Dendritic cell treated with granulocyte-macrophage colony-stimulating factor and Interleukin-4, amounts not matched to agents 40 ng/mL and 50 ng/mL, for 4 days (primary cell): ENCODE results near the gene PGM3.

ENCODE experiments used
- H3K27ac Mint-ChIP-seq: one replicate; pipeline ENCODE4 v1.8.0; 2022; ENCODE audit warnings: mild to moderate bottlenecking, mixed read lengths
- H3K27me3 Mint-ChIP-seq: one replicate; pipeline ENCODE4 v1.8.0; 2022; ENCODE audit warnings: mild to moderate bottlenecking, mixed read lengths
- H3K36me3 Mint-ChIP-seq: one replicate; pipeline ENCODE4 v1.8.0; 2022; ENCODE audit warnings: low read depth, mixed read lengths
- H3K4me1 Mint-ChIP-seq: one replicate; pipeline ENCODE4 v1.8.0; 2022; ENCODE audit warnings: low read depth, mixed read lengths
- H3K4me3 Mint-ChIP-seq: one replicate; pipeline ENCODE4 v1.8.0; 2022; ENCODE audit warnings: mild to moderate bottlenecking, moderate library complexity, mixed read lengths
- H3K9me3 Mint-ChIP-seq: one replicate; pipeline ENCODE4 v1.8.0; 2022; ENCODE audit warnings: mixed read lengths
- intact Hi-C: fragments of 100-400 bp; cut with micrococcal nuclease; formaldehyde crosslinking; loops from one replicate; pipeline ENCODE4 v1.15.0; 2022

The PGM3 gene

DNA sequence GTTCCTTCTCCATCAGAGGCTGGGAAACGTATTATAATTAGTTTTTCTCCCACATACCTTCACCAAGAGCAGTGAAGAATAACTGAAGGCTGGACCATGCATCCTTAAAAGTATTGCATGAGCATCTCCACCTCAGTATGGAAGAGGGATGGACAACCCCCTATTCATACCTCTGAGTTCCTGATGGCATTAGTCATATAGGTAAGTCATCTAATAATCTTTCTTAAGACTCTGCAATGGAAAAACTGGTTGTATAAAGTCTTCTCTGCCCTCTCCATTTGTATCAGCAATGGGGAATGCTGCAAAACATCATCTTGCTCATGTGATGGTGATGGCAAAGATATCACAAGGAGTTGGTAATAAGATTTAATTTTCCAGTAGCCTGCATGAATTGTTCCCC is 24.5 kb downstream of the PGM3 start:
- Mint-ChIP-seq H3K27ac (no peak overlapping the region), H3K9me3 (no peaks in the 10 kb centered on the region), H3K4me3 (no peak overlapping the region), H3K27me3 (no peaks in the 10 kb centered on the region), H3K4me1 (no peaks in the 10 kb centered on the region), H3K36me3 (peaks cover 98% of the 10 kb centered on the region)
- intact Hi-C loops, result no loop called here

DNA sequence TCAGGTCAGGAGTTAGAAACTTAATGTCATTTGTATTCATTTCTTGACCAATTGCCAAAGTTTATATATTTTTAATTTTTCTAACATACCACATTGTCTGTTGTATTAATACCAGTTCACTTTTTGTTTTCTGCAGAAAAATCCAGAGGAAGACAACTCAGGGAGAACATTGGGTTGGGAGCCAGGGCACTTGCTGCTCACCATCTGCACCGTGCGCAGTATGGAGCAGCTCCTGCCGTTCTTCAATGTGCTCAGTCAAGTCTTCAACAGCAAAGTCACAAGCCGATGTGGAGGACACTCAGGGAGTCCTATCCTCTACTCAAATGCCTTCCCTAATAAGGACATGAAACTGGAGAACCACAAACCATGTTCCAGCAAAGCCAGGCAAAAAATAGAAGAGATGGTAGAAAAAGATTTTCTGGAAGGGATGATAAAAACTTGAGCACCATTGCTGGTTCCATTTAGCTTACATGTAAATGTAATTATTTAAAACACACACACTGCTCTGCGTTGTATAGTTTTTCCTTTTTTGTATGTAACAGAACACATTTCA is 25.3 kb downstream of the PGM3 start:
- no peak overlapping the region for H3K27ac Mint-ChIP-seq
- intact Hi-C loops, result no loop called here
- no peaks in the 10 kb centered on the region for H3K9me3 Mint-ChIP-seq
- no peaks in the 10 kb centered on the region for H3K4me1 Mint-ChIP-seq
- H3K27me3 Mint-ChIP-seq, result no peaks in the 10 kb centered on the region
- H3K36me3 Mint-ChIP-seq, result peaks cover 98% of the 10 kb centered on the region
- H3K4me3 Mint-ChIP-seq, result no peak overlapping the region

DNA sequence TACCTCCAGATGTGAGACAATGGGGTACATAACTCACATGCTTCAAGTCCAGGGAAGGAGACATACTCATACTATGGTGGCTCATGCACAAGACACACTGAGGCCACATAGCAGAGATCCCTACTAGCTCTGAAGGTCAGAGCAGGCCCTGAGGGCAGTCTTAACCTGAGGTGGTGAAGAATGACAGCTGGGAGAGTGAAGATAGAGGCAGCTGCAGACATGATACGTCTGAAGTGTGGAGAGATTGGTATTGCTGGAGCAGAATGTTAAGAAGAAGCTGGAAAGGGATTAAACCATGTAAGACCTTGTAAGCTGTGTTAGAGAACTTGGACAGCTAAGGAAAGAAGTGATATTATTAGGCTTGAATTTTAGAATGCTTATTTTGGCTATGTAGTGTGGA is 32.9 kb downstream of the PGM3 start:
- H3K27ac Mint-ChIP-seq, result no peak overlapping the region
- intact Hi-C loops, result no loop called here
- H3K4me1 Mint-ChIP-seq, result no peaks in the 10 kb centered on the region
- H3K9me3 Mint-ChIP-seq, result no peaks in the 10 kb centered on the region
- no peak overlapping the region for H3K4me3 Mint-ChIP-seq
- H3K36me3 Mint-ChIP-seq, result peaks cover 79% of the 10 kb centered on the region
- no peaks in the 10 kb centered on the region for H3K27me3 Mint-ChIP-seq

DNA sequence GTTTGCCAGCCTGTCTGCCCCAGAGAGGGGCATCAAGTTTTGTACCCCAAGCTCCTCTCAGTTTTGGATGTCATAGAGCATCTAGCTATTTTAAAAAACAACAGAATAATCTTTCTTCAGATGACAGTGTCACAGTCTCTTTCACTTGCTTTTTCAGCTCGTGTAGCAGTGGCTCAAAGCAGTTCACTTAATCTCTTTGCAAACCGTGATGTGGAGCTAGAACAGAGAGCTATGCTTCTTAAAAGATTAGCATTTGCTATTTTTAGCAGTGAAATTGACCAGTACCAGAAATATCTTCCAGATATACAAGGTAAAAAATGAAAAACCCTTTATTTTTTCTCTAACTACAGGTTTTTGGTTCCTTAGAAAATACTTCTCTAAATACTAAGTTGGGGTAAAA is 37.3 kb downstream of the PGM3 start:
- Mint-ChIP-seq H3K4me1 (no peaks in the 10 kb centered on the region), H3K4me3 (no peak overlapping the region), H3K9me3 (no peaks in the 10 kb centered on the region), H3K36me3 (peaks cover 85% of the 10 kb centered on the region), H3K27me3 (no peaks in the 10 kb centered on the region), H3K27ac (no peak overlapping the region)
- intact Hi-C loops, result no loop called here

DNA sequence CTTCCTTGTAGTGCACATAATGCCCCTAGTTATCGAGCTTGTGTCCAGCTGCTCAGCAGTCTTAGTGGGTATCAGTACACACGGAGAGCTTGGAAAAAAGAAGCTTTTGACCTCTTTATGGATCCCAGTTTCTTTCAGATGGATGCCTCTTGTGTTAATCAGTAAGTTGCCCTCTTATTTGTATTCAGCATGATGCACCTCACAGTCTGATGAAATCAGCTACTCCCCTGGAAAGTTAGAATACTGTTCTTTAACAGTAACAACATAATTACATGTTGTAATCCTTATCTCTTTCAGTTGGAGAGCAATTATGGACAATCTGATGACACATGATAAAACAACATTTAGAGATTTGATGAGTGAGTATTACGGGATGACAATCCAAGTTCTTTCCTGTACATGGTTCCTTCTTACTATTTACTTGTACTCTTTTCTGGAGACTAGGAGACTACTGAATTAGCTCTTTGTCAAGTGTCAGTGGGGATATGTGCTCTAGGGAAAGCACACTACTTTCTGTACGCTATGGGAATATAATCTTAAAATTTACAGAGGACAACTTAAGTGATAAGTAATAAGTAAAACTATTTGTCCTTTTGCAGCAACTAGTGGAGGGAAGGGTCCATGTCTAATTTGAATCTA is 39.1 kb downstream of the PGM3 start:
- intact Hi-C loops, result no loop called here
- H3K9me3 Mint-ChIP-seq, result no peaks in the 10 kb centered on the region

DNA sequence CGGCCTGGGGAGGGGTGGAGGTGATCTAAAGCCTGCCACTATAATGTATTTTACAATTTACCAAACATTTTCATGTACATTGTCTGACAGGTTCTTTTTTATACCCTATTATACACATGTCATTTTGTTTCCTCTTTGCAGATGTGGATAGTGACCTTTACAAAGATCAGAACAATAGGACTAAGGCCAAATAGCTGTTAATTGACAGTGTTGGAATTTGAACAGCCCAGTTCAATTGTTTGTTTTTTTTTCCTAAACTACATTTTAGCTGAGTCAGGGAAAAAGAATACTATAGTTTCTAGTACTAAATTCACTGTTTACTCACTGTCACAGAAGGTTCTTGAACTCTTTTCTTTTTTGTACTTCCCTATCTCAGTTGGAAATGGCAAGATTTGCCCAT is 40.2 kb downstream of the PGM3 start:
- Mint-ChIP-seq H3K36me3 (peaks cover 88% of the 10 kb centered on the region), H3K27ac (no peak overlapping the region), H3K27me3 (no peaks in the 10 kb centered on the region), H3K4me1 (no peaks in the 10 kb centered on the region), H3K9me3 (no peaks in the 10 kb centered on the region), H3K4me3 (no peak overlapping the region)
- intact Hi-C loops, result no loop called here

More for the DNA sequence above, 39.1 kb downstream of the PGM3 start:
- H3K4me3 Mint-ChIP-seq, result no peak overlapping the region
- peaks cover 82% of the 10 kb centered on the region for H3K36me3 Mint-ChIP-seq
- no peak overlapping the region for H3K27ac Mint-ChIP-seq
- no peaks in the 10 kb centered on the region for H3K4me1 Mint-ChIP-seq
- H3K27me3 Mint-ChIP-seq, result no peaks in the 10 kb centered on the region

DNA sequence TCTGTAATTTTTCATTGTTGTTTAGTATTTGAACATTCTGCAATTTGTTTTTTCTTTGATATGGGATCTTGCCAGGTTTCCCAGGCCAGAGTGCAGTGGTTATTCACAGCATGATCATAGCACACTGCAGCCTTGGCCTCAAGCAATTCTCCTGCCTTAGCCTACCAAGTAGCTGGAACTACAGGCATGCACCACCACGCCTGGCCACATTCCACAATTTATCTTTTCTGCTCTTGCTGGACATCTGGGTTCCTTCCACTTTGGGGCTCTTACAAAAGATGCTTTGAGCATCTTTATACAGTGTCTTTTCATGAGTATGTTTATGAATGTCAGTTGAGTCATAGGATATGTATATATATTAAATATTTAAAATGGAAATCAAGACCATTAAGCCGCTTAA is 42.0 kb downstream of the PGM3 start:
- H3K4me3 Mint-ChIP-seq, result no peak overlapping the region
- no peak overlapping the region for H3K27ac Mint-ChIP-seq
- H3K4me1 Mint-ChIP-seq, result no peaks in the 10 kb centered on the region
- intact Hi-C loops, result no loop called here
- H3K36me3 Mint-ChIP-seq, result peaks cover 76% of the 10 kb centered on the region
- H3K27me3 Mint-ChIP-seq, result no peaks in the 10 kb centered on the region
- H3K9me3 Mint-ChIP-seq, result no peaks in the 10 kb centered on the region

DNA sequence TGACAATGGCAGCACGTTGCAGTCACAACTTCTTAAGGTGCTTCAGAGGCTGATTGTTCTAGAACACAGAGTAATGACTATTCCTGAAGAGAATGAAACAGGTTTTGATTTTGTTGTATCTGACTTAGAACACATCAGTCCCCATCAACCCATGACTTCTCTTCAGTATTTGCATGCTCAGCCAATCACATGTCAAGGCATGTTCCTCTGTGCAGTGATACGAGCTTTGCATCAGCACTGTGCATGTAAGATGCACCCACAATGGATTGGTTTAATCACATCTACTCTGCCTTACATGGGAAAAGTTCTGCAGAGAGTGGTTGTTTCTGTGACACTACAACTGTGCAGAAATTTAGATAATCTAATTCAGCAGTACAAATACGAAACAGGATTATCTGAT is 54.3 kb downstream of the PGM3 start:
- Mint-ChIP-seq H3K9me3 (no peaks in the 10 kb centered on the region), H3K27ac (no peak overlapping the region), H3K27me3 (no peaks in the 10 kb centered on the region), H3K4me3 (no peak overlapping the region), H3K4me1 (no peaks in the 10 kb centered on the region), H3K36me3 (peaks cover 57% of the 10 kb centered on the region)
- intact Hi-C loops, result no loop called here

DNA sequence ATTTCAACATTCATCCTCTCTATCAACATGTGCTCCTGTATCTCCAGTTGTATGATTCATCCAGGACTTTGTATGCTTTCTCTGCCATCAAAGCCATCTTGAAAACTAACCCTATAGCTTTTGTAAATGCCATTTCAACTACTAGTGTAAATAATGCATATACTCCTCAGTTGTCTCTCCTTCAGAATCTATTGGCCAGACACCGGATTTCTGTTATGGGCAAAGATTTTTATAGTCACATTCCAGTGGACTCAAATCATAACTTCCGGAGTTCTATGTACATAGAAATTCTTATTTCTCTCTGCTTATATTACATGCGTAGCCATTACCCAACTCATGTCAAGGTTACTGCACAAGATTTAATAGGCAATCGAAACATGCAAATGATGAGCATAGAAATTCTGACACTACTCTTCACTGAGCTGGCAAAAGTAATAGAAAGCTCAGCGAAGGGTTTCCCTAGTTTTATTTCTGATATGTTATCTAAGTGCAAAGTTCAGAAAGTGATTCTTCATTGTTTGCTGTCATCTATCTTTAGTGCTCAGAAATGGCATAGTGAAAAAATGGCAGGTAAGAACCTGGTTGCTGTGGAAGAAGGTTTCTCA is 54.8 kb downstream of the PGM3 start:
- Mint-ChIP-seq H3K36me3 (peaks cover 52% of the 10 kb centered on the region), H3K4me3 (no peak overlapping the region), H3K27ac (no peak overlapping the region), H3K27me3 (no peaks in the 10 kb centered on the region), H3K4me1 (no peaks in the 10 kb centered on the region), H3K9me3 (no peaks in the 10 kb centered on the region)
- intact Hi-C loops, result no loop called here

DNA sequence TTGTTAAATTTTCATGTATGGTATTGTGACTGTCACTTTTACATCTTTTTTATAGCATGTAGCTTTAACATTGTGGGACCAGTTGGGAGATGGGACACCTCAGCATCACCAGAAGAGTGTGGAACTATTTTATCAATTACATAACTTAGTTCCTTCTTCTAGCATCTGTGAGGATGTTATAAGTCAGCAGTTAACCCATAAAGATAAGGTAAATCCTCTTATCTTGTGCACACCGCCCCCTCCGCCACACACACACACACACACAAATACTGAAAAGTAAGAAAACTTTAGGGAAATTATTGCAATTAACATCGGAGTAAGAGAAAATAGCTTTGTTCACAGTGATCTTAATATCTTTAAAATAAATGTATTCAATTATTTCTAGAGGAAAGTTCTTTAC is 60.9 kb downstream of the PGM3 start:
- Mint-ChIP-seq H3K9me3 (no peaks in the 10 kb centered on the region), H3K4me1 (no peaks in the 10 kb centered on the region), H3K4me3 (no peak overlapping the region), H3K36me3 (peaks cover 64% of the 10 kb centered on the region), H3K27ac (no peak overlapping the region), H3K27me3 (no peaks in the 10 kb centered on the region)
- intact Hi-C loops, result no loop called here

DNA sequence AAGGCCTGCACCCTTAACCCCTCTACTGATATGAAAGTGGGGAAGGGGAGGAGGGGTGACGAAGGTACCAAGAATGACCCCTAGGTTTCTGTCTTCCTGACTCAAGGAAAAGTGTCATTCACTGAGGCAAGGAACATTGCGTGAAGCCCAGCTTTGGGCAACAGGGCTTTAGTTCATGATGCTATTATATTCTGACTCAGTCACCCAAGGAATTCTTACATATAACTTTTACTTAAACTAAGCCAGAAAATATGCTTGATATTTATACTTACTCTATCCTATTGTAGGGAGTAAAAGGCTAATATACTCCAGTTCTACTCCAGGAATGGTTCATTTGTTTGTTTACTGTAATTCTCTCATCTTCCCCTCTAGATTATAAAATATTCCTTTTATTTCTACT is 65.1 kb downstream of the PGM3 start:
- H3K4me3 Mint-ChIP-seq, result no peak overlapping the region
- peaks cover 84% of the 10 kb centered on the region for H3K36me3 Mint-ChIP-seq
- no peak overlapping the region for H3K27ac Mint-ChIP-seq
- H3K4me1 Mint-ChIP-seq, result no peaks in the 10 kb centered on the region
- intact Hi-C loops, result loop anchor here (5.0 kb wide), 1 partner anchor 44 kb away; no protein-coding TSS in a partner anchor
- H3K9me3 Mint-ChIP-seq, result no peaks in the 10 kb centered on the region
- no peaks in the 10 kb centered on the region for H3K27me3 Mint-ChIP-seq

DNA sequence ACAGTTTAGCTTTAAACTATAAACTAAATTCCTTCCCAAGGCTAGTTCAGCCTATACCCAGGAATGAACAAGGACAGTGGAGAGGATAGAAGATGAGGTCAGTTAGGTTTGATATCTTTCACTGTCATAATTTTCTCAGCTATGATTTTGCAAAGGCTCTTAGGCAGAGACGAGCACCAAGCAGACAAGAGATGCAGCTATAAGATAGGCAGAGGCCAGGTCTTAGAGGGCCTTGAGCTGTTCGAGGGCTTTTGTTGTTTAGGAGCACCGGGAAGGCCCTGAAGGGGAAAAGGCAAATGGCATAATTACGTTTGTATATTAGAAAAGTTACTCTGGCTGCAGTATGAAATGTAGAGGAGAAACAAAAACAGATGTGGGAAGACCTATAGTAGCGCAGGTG is 65.8 kb downstream of the PGM3 start:
- peaks cover 84% of the 10 kb centered on the region for H3K36me3 Mint-ChIP-seq
- H3K4me3 Mint-ChIP-seq, result no peak overlapping the region
- no peaks in the 10 kb centered on the region for H3K27me3 Mint-ChIP-seq
- H3K4me1 Mint-ChIP-seq, result no peaks in the 10 kb centered on the region
- intact Hi-C loops, result loop anchor here (5.0 kb wide), 1 partner anchor 45 kb away; no protein-coding TSS in a partner anchor
- no peak overlapping the region for H3K27ac Mint-ChIP-seq
- H3K9me3 Mint-ChIP-seq, result no peaks in the 10 kb centered on the region

DNA sequence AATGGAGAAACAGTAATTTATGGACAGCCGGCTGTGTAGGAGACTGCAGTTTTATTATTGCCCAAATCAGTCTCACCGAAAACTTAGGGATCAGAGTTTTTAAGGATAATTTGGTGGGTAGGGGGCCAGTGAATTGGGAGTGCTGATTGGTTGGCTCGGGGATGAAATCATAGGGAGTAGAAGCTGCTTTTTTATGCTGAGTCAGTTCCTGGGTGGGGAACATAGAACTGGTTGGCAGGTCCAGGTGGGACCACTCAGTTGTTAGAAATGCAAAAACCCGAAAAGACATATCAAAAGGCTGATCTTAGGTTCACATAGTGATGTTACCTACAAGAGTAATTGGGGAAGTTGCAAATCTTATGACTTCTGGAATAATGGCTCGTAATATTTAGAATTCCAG is 66.3 kb downstream of the PGM3 start:
- Mint-ChIP-seq H3K27me3 (no peaks in the 10 kb centered on the region), H3K27ac (no peak overlapping the region), H3K9me3 (no peaks in the 10 kb centered on the region), H3K4me1 (no peaks in the 10 kb centered on the region), H3K36me3 (peaks cover 79% of the 10 kb centered on the region), H3K4me3 (no peak overlapping the region)
- intact Hi-C loops, result loop anchor here (5.0 kb wide), 1 partner anchor 45 kb away; no protein-coding TSS in a partner anchor

DNA sequence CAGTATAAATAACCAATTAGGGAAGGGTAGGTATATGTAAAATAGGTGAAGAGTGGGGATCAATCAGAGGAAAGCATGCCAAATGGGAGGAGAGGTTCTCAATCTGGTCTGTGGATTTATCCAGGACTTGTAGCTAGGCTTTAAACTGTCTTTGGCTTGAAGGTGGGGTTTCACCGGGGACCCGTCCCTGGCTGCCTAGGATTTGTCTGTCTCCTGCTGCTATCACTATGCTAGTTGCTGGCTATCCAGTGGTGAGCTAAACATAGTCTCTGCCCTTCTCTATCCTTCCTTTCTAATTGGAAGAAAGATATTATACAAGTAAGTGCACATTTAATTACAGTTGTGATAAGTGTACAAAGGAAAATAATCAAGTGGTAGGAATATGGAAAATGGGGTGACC is 66.8 kb downstream of the PGM3 start:
- Mint-ChIP-seq H3K4me3 (no peak overlapping the region), H3K27me3 (no peaks in the 10 kb centered on the region), H3K9me3 (no peaks in the 10 kb centered on the region), H3K27ac (no peak overlapping the region), H3K36me3 (peaks cover 74% of the 10 kb centered on the region), H3K4me1 (no peaks in the 10 kb centered on the region)
- intact Hi-C loops, result loop anchor here (5.0 kb wide), 1 partner anchor 46 kb away; no protein-coding TSS in a partner anchor
